ENCODE results near the gene RNU5D-1.

Gene RNU5D-1

DNA sequence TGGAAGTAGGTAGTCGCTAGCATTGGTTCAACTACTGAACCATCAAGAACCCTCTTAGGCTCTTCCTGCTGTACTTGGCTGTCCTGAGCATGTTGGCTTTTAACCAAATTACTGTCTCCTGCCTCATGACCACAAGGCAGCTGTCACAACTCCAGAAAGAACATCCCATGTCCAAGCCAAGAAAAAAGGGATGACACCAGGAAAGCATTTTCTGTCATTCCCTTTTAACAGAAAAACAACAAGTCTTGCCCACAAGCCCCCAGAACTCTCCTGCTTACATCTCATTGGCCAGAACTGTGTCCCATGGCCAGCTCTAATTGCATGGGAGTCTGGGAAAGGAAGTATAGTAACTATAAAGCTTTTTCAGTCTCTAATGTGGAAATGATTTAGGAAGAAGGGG lies 2.4 kb upstream of the RNU5D-1 start:
- DNase-seq (ENCODE audit: low spot score) = peak; percentile 21

DNA sequence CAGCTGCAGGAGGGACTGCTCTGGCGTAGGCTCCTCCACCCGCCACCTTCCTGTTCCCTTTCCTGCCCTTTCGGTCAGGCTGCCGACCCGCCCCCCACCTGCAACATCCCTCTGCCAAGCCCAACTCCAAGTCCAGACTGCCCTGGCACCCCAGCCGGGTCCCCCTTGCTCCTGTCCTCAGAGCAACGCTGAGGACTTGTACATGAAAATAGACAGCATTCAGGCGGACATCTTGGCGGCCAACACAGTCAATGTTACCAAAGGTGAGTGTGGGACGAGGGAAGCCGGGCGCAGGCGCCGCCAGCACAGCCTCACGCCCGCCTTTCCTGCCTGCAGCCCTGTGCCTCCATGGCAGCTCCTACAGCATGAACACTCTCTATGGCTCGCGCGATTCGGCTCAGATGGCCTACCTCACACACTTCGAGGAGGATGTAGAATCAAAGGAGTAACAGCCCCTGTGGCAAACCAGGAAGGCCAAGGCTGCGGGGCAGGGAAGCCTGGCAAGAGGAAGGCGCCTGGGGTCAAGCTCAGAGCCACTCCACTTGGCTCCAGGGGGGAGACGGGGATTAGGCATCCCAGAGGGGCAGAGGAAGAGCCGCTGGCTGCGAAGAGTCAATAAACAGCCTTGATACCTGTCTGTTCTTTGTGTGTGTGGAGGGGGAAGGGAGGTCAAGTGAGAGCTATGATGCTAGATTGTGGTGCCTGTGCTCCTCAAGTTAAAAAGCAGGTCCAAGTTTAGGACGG lies 5.8 kb downstream of the RNU5D-1 start:
- no peak for DNase-seq (ENCODE audit: low spot score)

DNA sequence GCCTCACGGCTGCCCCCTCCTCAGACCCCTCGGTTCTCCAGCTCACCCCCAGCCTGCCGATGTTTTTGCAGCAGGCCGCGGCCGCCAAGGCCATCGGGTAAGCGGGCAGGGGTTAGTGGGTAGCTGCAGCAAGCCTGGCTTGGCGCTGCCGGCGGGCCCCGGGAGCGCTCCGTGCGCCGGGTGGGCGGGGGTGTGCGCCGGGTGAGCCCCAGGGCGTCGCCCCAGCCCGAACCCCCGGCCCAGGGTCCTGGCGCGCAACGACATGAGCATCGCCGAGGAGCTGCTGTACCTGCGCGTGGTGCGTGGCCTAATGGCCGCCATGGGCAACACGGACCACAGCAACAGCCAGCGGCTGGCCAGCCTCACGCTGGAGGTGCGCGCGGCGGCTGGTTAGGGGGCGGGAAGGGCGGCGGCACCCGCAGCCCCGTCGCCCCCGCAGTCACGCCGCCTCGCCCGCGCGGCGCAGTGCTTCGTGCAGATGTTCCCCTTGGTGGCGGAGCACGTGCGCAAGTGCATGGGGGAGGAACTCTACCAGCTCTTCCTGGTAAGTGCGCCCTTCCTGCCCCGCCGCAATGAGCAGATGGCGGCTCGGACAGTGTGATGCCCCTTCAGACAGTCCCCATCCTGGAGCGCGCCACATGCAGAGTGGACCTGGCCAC lies 6.5 kb downstream of the RNU5D-1 start:
- no peak for DNase-seq (ENCODE audit: low spot score)

DNA sequence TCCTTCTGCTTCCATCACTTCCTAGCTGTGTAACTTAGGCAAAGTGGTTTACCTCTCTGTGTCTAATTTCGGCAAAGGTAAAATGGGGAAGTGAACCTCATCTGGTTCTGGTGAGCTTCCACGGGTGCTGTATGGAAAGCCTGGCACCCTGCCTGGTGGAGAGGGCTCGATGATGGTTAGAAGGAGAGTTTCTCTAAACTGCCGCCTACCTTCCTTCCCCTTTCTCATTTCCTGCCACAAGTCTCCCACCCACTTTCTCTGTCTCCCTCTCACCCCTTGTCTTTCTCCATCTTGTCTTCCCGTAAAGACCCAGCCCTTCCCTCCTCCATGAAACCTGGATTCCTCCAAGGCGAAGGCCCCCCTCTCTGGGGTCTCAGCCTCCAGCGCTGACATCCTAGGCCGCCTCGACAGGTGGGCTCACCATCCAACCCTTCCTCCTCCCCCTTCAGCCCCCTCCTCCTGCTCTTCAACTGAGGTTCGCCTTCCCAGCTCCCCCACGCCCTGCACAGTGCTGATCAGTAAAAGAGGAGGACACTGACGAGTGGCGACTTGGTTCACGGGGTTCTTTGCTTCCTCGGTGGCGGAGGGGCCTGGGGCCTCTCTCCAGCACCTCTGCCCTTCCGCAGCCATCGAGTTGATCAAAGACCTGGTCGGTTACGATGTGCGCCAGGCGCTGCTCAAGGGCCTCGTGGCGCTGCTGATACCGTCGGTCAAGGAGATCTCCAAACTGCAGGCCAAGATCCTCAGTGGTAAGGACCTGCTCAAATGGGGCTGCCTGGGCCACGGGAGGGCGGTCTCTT lies 7.3 kb downstream of the RNU5D-1 start:
- DNase-seq (ENCODE audit: low spot score) = no peak

DNA sequence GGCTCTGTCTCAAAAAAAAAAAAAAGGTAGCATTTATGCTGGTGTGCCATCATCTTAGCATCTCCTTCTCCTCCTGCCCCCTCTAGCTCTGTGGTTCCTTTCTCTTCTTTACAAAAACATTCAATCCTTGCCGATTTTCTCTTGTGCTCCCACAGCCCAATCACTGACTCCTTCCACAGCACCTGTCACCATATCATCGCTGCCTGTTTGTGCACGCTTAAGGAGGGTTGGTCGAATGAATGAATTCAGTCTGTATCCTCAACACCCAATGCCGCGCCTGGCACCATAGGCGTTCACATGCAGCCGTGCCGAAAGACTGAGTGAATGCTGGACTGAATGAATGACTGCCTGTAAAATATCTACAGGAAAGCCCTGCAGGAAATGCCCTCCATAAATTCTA lies 7.9 kb downstream of the RNU5D-1 start:
- DNase-seq (ENCODE audit: low spot score) = no peak

DNA sequence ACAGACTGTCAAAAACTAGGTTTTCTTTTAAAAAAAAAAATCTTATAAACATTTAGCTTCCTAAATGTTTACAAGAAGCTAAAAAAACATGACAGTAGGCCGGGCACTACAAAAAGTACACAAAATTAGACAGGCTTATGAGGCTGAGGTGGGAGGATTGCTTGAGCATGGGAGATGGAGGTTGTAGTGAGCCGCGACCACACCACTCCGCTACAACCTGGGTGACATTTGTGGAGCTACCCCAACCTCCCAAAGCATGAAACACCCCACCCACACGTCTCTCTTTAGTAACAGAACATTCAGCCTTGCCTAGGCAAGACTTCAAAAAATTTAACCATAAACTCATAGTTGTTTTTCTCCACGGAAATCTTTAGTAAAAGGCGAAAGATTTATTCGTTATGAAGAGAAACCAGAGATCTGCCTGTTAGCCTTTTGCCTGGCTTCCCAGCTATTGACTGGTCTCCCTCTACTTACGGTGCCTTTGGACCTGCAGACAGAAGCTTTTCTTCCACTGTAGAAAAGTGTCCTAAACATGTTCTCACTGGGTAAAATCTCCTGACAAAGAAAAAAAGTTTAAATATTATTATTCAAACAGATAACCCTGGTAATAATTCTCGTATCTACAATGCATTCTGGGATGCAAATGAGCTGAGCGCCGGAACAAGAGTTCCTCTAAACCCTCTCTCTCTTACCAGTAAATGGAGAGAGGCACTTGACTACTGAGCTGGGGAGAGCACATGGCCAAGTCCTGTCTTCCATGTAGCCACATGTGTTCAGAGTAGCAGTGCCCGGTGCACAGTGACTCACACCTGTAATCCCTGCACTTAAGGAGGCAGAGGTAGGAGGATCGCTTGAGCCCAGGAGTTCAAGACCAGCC lies 9.2 kb downstream of the RNU5D-1 start:
- peak; percentile 90 for DNase-seq (ENCODE audit: low spot score)

DNA sequence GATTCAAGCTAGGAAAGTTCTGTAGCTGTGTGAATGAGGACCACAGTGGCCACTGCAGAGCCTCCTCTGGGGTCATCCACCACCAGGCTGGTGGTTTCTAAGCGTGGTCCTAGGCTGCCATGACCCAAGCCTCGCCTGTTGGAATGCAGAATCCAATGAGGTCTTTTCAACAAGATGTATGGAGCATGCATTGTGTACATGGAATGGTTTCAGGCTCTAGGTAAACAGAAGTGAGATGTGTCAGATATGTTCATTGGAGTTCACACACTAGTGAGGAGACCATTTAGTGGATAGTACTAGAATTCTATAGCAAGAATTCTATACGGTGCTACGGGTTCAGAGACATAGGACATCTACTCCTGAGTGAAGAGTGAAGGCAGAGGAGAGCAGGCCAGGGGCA lies 10.7 kb downstream of the RNU5D-1 start:
- no peak for DNase-seq (ENCODE audit: low spot score)

DNA sequence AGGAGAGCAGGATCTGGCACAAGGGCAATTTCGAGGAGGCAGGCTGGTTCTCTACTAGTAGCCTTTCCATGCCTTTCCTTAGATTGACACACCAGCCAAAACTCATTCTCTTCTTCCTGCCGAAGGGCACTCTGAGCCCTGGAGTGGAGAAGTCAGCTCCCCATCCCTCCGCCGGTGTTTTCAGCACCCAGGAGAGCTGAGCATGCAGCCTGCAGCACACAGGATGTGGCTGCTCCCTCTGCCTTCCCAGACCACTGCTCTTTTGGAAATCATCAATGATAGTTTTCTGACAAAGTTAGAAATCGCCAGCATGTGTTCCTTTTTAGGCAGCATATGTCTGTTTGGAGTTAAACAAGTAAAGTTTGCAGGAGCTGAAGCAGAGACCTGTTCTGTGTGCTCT lies 11.7 kb downstream of the RNU5D-1 start:
- DNase-seq (ENCODE audit: low spot score) = no peak

DNA sequence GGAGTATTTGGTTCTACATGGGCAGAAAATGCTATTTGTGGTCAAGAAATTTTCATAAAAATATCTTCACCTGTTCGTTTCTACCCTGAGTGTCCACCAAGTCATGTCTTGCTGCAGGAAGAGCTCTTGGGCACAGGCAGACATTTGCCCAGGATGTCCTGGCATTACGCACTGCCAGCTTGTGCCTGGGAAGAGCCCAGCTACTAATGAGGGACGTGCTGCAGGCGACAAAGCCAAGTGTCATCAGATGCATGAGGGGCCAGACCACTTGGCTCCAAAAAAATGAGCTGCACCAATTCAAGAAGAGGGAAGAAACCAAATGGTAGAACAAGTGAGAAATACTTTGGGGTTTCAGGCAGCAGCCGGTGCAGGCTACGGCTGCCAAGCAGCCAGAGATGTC lies 12.9 kb downstream of the RNU5D-1 start:
- no peak for DNase-seq (ENCODE audit: low spot score)

DNA sequence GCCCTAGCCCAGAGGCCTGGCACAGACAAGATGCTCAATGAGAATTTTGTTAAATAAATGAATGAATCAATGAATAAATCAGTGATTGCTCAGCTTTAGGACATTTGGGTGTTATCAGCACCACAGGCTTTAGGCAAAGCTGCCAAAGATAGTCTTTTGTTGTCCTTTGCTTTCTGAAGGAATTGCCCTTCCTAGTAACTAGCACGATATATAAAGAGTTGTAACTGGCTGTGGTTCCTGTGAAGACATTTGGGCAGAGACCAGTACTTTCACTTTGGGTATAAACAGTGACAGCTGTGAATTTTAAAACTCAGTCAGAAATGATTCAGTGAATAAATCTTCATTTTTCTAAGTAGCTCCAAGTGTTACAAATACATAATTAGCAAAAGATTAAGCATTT lies 13.3 kb downstream of the RNU5D-1 start:
- DNase-seq (ENCODE audit: low spot score) = no peak

DNA sequence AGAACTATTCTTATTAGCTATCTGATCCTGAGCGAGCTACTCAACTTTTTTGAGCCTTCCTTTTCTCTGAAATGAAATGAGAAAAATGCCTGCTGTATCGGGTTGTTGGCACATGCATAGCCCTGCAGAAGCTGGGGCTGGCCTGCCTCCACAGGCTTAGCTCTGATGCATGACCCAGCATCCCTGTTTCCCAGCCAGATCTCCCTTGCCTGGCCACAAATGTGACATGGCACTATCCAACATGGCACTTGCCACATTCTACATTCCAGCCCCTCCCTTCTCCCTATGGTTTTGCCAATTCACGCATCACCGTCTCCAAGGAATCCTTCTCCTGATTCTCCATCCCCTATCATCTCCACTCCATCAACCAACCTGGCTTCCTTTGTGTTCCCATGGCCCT lies 13.8 kb downstream of the RNU5D-1 start:
- no peak for DNase-seq (ENCODE audit: low spot score)

DNA sequence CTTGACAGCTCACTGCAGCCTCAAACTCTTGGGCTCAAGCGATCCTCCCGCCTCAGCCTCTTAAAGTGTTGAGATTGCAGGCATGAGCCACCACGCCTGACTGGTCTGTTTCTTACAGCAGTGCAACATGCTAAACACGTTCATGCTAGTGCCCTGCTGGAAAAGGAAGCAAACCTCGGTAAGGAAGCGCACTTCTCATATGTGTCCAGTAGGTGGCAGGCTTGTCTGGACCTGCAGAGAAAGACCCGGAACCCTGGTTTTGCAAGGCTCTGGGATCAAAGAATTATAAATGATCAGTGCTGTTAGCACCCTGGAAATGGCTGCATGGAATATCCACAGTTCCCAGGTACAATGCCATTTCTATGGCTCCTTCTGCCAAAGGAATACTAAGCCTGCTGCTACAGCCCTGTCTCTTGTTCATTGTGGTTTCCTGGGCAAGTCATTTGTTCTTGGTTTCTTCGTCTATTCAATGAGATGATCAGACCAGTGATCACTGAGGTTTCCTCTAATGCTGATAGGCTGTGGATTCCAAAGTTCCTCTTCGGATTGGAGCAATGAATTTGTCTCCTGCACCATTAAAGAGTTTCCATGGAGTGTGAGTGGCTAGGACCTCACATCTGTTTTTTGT lies 15.9 kb downstream of the RNU5D-1 start:
- peak; percentile 73 for DNase-seq (ENCODE audit: low spot score)

DNA sequence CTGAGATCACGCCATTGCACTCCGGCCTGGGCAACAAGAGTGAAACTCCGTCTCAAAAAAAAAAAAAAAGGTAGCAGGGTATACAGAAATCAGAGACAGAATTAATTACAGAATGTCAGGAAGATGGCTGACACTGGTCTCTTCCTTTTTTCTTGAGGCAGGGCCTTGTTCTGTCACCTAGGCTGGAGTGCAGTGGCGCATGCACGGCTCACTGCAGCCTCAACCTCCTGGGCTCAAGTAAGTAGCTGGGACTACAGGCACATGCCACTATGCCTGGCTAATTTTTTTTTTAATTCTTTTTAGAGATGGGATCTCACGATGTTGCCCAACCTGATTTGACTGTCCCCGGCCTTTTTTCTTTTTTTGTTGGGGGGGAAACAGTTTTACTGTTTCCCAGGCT lies 16.4 kb downstream of the RNU5D-1 start:
- DNase-seq (ENCODE audit: low spot score) = no peak

DNA sequence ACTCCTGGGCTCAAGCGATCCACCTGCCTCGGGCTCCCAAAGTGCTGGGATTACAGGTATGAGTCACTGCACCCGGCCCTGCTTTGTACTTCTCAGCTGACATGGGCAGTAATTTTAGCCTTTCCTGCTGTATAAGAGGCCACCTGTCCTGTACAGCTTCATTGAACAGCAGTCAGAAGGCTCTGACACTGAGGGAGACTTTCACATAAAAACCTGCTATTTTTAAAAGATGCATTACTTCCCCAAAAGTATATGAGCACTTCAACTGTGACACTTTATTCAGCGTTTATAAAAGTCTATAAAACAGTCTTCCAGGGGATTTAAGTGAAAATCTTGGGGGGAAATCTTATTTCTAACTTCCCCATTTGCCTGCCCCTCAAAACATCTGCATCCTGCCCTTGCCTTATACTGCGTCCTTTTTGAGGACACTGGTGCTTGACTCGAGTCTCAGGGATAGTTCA lies 17.6 kb downstream of the RNU5D-1 start:
- DNase-seq (ENCODE audit: low spot score) = peak; percentile 36

DNA sequence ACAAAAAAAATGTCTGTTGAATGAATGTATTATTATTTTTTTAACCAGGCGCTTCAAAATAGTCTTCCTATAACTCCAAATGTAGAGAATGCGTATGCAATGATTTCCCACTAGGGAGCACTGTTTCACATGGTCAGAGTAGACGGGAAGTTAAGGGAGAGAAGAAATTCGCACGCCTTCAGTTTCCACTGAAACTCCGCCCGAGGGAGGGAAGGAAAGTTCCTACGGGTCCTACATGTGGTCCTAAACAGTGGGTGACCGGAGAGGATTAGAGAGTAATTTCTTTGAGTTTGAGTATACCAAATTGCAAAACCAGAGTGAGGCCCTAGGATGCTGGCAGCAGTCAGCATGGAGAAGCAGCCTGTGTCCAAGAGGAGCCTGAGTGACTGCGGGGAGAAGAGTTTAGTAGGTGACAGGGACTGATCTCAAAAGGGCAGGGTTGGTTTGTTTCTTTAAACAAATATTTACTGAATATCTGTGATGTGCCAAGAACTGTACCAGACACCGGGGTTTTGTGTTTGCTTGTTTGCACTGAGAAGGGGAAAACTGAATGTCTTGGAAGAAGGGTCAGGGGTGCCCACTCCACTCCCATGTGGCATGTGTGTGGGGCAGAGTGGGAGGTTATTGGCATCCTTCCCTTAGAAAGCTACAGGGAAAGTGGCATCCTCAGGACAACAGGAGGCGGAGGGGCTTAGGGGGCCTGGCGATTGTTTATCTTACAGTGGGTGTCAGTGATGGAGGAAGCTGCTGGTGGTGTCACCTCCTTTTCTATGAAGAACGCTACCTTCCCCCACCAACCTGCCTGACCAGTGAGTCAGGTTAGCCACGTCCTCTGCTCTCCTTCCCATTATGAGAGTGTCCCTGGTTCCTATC lies 22.8 kb downstream of the RNU5D-1 start:
- peak; percentile 53 for DNase-seq (ENCODE audit: low spot score)

DNA sequence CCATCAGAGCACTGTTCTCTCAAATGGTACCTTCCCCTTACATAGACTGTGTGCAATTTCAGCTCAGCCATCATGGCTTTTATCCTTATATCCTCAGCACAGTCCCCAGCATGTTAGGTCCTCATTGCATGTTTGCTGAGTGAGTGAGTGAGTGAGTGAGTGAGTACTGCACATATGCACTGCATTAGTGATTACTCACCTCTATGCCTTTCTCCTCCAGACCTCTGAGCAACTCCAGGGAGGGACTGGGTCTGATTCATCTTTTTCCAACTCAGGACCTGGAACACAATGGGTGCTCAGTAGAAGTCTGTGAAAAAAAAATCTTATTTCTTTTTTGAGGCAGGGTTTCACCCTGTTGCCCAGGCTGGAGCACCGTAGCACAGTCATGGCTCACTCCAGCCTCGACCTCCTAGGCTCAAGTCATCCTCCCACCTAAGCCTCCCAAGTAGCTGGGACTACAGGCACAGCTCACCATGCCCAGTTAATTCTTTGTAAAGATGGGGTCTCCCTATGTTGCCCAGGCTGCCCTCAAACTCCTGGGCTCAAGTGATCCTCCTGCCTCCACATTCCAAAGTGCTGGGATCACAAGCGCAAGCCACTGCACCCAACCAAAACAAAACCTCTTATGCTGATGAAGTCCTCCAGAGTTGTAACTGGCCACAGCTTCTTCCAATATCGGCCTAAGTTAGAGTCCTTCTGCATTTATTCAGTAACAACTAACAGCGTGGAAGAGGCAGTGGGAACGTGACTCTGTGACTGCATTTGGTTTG lies 23.7 kb downstream of the RNU5D-1 start:
- peak; percentile 9 for DNase-seq (ENCODE audit: low spot score)

DNA sequence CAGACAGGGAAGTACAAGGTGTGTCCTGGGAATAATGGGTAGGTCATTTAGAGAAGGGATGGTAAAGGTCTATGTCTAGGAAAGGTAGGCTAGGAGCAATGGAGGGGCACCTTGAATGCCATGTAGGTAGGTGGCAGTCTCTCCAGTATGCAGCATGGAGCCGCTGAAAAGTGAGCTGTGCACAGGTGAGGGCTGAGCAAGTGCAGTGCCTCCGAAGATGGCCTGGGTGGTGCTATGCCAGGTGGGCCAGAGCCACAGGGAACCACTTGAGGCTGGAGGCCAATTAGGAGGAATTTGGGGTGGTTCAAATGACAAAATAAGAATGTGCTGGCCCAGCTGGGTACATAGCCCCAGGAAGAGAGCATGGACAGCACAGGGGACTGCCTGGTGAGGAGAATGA lies 25.0 kb downstream of the RNU5D-1 start:
- DNase-seq (ENCODE audit: low spot score) = no peak

DNA sequence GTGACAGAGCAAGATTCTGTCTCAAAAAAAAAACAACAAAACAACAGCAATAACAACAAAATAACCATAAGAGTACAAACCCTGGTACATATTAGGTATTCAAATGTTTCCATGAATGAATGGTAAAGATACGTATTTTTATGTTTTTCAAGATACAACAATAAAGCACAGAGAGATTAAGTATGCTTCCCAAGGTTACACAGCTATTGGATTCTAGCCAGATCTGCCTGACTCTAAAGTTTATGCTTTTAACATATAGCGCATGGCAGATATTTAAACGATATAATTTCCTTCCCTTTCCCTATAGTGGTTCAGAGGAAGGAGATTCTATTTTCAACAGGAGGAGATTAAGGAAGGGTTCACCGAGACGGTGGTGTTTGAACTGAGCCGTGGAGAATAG lies 25.5 kb downstream of the RNU5D-1 start:
- no peak for DNase-seq (ENCODE audit: low spot score)

DNA sequence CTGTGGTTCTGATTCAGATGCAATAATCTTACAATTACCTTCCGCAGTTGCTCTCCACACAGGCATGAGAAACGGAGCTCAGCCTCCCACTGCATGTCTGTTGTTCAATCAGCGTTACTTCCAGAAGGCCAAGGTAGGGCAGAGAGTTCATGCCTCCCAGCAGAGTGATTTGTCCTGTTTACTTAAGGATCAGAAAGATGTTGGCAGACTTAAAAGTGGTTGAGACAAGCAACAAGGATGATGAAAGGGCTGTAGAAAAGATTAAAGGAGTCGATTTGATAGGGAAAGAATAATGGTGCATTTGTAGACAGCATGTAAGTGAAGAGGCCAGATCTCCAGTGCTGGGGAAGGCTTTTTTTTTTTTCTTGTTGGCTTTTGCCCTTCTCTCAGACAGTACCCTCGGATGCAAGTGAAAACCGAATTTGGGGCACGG lies 29.8 kb downstream of the RNU5D-1 start:
- no peak for DNase-seq (ENCODE audit: low spot score)

DNA sequence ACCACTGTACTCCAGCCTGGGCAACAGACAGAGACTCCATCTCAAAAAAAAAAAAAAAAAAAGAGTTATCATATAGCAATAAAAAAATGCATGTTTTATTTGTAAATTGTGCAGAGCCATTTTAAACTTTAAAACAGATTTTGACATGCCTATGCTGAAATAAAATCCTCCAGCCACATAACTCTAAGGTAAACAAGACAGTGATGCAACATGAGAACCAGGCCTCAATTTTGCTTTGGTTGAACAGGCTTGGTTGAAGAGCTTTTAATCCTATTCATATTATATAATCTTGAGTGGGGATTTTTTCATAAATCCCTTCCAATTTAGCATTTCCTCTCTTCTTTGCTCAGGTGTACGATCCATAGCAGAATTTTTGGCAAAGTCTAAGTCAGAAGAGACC lies 30.4 kb downstream of the RNU5D-1 start:
- no peak for DNase-seq (ENCODE audit: low spot score)
